WERI-Rb-1 (cell line): ENCODE results near the gene SLC6A6.
"Not testable (repeated sequence)": the region's sequence is repeated elsewhere in the genome, so short reads cannot be mapped to it uniquely, and the experiment has no call there.

Experiments
- DNase-seq: peaks from one replicate; pipeline ENCODE4 v3.0.0-alpha.2; 2020
- H3K27ac ChIP-seq: fragments of 250-450 bp; sonication (Bioruptor Pico); 2 replicates; pipeline ENCODE4 v1.5.1; 2020; ENCODE audit warnings: mild to moderate bottlenecking, moderate library complexity
- H3K27me3 ChIP-seq: fragments of 250-450 bp; sonication (Bioruptor Pico); 2 replicates; pipeline ENCODE4 v1.5.1; 2021; ENCODE audit warnings: mild to moderate bottlenecking, low read depth, moderate library complexity; ENCODE audit not compliant: insufficient read depth, severe bottlenecking
- H3K36me3 ChIP-seq: fragments of 250-450 bp; sonication (Bioruptor Pico); 2 replicates; pipeline ENCODE4 v1.5.1; 2020; ENCODE audit warnings: mild to moderate bottlenecking, moderate library complexity
- H3K4me3 ChIP-seq: 2 replicates; pipeline ENCODE4 v1.5.1; 2011; ENCODE audit warnings: low read depth, mild to moderate bottlenecking, control low read depth, low read length
- H3K9me3 ChIP-seq: fragments of 250-450 bp; sonication (Bioruptor Pico); 2 replicates; pipeline ENCODE4 v1.5.1; 2021; ENCODE audit warnings: mild to moderate bottlenecking, moderate library complexity; ENCODE audit not compliant: severe bottlenecking
- TF ChIP-seq, protein P1 (sequence below): IDR thresholded peaks from 2 replicates; pipeline ENCODE4 v1.5.1; 2011; ENCODE audit warnings: low read depth, mild to moderate bottlenecking, control low read depth, inconsistent platforms, low read length

SLC6A6 gene

DNA sequence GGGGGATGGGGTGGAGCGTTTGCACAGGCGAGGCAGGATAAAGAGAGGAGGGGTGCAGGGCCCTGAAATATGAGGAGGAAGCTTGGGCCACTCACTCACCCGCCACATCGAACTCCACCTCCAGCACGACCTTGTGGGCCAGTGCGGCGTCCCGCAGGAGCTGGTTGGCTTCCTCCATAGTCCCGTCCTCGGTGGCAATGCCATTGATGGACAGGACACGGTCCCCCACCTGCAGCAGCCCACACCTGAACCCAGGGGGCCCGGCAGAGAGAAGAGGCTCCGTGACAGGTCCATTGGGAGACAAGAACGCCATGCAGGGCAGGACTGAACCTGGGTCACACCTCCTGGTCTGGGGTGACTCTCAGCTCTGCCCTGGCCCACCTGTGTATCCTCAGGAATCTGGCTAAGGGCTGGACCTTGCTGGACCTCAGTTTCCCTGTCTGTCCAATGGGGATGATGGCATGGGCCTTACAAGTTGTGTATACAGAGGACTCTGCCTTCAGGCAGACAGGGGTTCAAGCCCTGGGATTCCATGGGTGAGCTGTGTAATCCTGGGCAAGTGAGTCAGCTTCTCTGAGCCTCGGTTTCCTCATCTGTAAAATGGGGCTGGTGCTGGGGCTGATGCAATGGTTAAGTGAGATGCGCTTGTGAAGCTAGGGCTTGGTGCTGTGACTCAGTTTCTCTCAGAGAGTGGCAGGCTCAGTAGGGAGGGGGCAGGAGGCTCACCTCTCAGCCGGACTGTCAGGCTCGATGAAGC lies 111.3 kb downstream of the SLC6A6 start:
- Histone ChIP-seq H3K9me3 (no peaks in the 10 kb centered on the region), H3K27me3 (no peaks in the 10 kb centered on the region), H3K27ac (no peak overlapping the region), H3K36me3 (no peaks in the 10 kb centered on the region), H3K4me3 (no peak overlapping the region)
- peak; percentile 5 for DNase-seq
- TF ChIP-seq, protein P1, sequence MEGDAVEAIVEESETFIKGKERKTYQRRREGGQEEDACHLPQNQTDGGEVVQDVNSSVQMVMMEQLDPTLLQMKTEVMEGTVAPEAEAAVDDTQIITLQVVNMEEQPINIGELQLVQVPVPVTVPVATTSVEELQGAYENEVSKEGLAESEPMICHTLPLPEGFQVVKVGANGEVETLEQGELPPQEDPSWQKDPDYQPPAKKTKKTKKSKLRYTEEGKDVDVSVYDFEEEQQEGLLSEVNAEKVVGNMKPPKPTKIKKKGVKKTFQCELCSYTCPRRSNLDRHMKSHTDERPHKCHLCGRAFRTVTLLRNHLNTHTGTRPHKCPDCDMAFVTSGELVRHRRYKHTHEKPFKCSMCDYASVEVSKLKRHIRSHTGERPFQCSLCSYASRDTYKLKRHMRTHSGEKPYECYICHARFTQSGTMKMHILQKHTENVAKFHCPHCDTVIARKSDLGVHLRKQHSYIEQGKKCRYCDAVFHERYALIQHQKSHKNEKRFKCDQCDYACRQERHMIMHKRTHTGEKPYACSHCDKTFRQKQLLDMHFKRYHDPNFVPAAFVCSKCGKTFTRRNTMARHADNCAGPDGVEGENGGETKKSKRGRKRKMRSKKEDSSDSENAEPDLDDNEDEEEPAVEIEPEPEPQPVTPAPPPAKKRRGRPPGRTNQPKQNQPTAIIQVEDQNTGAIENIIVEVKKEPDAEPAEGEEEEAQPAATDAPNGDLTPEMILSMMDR: no peak

DNA sequence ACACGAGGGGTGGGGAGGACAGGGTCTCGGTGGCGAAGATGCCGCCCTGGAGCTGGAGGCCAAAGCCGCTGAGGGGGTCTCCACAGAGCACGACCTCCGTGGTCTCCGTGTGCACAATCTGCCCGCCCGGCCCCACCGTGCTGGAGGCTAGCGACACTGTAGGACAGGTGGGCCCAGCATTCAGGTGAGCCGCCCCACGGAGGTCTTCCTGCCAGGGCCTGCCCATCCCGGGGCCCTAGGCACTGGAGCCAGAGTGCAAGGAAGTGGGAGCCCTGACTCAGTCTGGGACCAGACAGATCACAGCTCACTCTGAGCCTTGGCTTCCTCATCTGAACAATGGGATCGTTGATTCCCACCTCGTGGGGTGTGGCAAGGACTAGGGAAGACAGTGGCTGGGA lies 111.9 kb downstream of the SLC6A6 start:
- Histone ChIP-seq H3K27me3 (no peaks in the 10 kb centered on the region), H3K9me3 (no peaks in the 10 kb centered on the region), H3K27ac (no peak overlapping the region), H3K36me3 (no peaks in the 10 kb centered on the region), H3K4me3 (no peak overlapping the region)
- peak; percentile 1 for DNase-seq
- TF ChIP-seq, protein P1: no peak

DNA sequence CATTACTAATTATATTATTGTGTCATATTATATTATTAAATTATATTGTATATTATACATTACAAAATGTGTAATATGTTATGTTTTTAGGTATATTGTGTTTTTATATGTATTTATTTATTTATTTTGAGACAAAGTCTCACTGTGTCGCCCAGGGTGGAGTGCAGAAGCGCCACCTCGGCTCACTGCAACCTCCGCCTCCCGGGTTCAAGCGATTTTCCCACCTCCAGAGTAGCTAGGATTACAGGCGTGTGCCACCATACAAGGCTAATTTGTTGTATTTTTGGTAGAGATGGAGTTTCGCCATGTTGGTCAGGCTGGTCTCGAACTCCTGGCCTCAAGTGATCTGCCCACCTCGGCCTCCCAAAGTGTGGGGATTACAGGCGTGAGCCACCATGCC lies 113.1 kb downstream of the SLC6A6 start:
- H3K9me3 ChIP-seq, H3K27ac ChIP-seq, DNase-seq, H3K36me3 ChIP-seq, H3K4me3 ChIP-seq, H3K27me3 ChIP-seq: not testable (repeated sequence)

DNA sequence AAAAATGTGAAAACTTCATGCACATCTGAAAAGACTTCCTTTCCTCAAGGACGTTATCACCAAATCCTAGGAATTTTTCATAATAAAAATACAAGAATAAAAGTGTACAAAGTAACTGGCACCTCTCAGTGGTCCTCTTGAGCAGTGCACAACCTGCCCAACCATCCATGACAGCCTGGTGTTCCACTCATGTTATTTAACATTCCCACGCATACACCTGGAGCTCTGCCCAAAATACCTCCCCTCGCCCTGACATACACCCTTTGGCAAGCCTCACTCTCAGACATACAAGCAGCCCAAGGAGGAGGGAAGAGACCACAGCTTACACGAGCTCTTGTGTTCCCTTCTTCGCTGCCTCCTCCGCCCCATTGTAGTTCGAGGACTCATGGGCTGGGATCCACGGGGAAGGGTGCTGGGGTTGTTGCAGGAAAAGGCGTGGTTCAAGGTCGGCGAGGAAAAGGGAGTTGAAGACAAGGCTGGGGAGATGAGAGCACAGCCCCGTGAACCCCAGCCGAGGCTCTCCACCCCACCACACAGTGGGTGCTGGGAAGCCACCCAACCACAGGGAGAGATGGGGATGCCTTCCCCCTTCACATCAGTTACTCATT lies 114.4 kb downstream of the SLC6A6 start:
- no peak overlapping the region for H3K4me3 ChIP-seq
- no peaks in the 10 kb centered on the region for H3K36me3 ChIP-seq
- no peaks in the 10 kb centered on the region for H3K9me3 ChIP-seq
- no peaks in the 10 kb centered on the region for H3K27me3 ChIP-seq
- peak; percentile 1 for DNase-seq
- TF ChIP-seq, protein P1: no peak
- H3K27ac ChIP-seq: no peak overlapping the region

DNA sequence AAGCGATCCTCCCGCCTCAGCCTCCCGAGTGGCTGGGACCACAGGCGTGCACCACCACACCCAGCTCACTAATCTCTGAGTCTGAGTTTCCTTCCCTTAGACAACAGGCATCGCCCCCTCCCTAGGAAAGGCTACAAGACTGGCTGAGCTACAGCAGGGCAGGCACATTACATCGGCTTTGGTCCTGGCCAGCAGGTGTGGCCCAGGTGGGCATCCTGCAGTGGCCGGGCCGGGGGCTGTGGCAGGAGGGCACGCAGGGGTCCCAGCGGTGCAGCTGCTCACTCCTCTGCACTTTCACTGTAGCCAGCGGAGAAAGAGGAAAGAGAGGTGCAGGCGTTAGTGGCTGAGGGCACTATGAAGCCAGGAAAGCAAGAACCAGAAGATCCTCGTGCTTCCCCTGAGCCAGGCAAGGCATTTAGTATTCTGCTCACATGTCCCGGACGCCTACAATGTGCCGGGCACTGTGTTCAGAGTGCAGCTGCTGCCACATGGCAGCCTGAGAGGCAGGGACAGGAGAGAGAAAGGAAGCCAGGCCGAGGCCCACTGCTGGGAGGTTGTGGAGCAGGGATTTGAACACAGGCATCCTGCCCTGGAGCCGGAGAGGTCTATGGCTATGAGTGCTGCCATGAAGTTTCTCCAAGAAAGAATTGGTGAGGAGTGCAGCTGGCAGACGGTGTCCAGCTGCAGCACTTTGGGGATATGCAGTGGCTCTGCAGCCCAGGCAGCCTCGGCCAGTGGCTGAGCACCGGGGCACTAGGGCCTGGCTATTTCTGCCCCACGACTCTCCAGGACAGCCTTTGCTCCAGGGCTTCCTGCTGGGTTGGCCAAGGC lies 115.4 kb downstream of the SLC6A6 start:
- H3K36me3 ChIP-seq: no peaks in the 10 kb centered on the region
- TF ChIP-seq, protein P1: no peak
- H3K9me3 ChIP-seq: no peaks in the 10 kb centered on the region
- H3K27ac ChIP-seq: no peak overlapping the region
- H3K27me3 ChIP-seq: no peaks in the 10 kb centered on the region
- H3K4me3 ChIP-seq: no peak overlapping the region
- peak; percentile 2 for DNase-seq

DNA sequence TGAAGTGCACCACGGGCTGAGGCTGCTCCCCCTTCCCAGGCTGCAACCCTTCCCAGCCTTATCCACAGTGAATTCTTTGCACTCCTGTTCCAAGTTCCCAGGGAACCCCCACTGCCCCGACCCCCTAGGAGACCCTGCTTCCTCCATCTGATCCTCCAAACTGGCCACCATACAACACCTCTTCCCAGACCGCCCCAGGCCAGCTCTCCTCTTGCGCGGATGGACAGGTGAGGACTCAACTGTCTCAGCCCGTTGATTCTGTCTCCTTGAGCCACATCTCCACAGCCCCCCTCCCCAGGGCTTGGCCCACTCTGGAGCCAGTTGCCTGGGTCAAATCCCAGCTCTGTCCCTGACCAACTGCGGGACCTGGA lies 116.0 kb downstream of the SLC6A6 start:
- Histone ChIP-seq H3K27me3 (no peaks in the 10 kb centered on the region), H3K4me3 (no peak overlapping the region), H3K27ac (no peak overlapping the region), H3K9me3 (no peaks in the 10 kb centered on the region), H3K36me3 (no peaks in the 10 kb centered on the region)
- peak; percentile 3 for DNase-seq
- TF ChIP-seq, protein P1: no peak
